ENCODE data around the gene ADAR.
A peak's percentile ranks its signal among the peaks of the same experiment; 100 is the strongest.

ADAR gene

GRCh38 chr1:154557248-154557938 is 50.6 kb downstream of the ADAR start:
- DNase-seq = no peak

GRCh38 chr1:154556422-154556821 is 51.6 kb downstream of the ADAR start:
- no peak for DNase-seq

- no peak for DNase-seq
Measured at GRCh38 chr1:154553056-154554030, 54.6 kb downstream of the ADAR start.

GRCh38 chr1:154552036-154552435 is 56.0 kb downstream of the ADAR start:
- no peak for DNase-seq

DNA sequence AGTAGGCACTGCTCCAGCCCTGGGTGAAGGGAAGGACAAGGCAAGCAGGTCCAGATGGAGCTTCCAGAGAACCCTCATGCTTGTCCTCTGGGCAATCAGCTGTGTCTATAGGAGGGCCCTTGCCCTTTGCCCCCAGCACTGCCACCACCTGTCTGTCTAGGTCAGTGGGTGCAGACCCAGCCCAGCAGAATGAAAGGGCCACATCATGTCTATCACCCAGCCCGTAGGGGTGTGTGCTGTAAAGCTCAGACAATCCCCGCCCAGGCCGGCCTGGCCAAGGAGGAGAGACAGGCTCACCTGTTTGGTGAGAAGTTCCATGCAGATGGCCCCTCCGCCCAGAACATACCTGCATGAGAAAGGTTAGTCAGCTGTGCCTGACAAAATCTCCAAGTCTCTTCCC is 56.5 kb downstream of the ADAR start:
- no peak for DNase-seq

GRCh38 chr1:154550657-154551056 is 57.3 kb downstream of the ADAR start:
- no peak for DNase-seq

GRCh38 chr1:154550070-154550469 is 57.9 kb downstream of the ADAR start:
- no peak for DNase-seq

- no peak for DNase-seq
Measured at GRCh38 chr1:154549202-154549770, 58.7 kb downstream of the ADAR start.

GRCh38 chr1:154548028-154548427 is 60.0 kb downstream of the ADAR start:
- no peak for DNase-seq

- DNase-seq = no peak
Measured at GRCh38 chr1:154547105-154547732, 60.8 kb downstream of the ADAR start.

- peak; percentile 28 for DNase-seq
Measured at GRCh38 chr1:154546264-154547063, 61.5 kb downstream of the ADAR start.

- DNase-seq = no peak
Measured at GRCh38 chr1:154541231-154541630, 66.8 kb downstream of the ADAR start.

GRCh38 chr1:154539486-154540483 is 68.2 kb downstream of the ADAR start:
- DNase-seq = no peak

GRCh38 chr1:154536570-154536969 is 71.4 kb downstream of the ADAR start:
- no peak for DNase-seq

GRCh38 chr1:154533952-154534844 is 73.8 kb downstream of the ADAR start:
- no peak for DNase-seq

All from KG1 (cell line).